HL-60 (cell line): ENCODE results near the gene KCNK7.

Experiments used
- GABPA ChIP-seq: IDR thresholded peaks from 2 replicates; pipeline ENCODE4 v1.6.1; 2012; ENCODE audit warnings: low read depth
- POLR2AphosphoS5 ChIP-seq: IDR thresholded peaks from 2 replicates; pipeline ENCODE4 v1.6.1; 2012; ENCODE audit warnings: low read depth
- SPI1 ChIP-seq: IDR thresholded peaks from 2 replicates; pipeline ENCODE4 v1.6.1; 2012; ENCODE audit warnings: low read depth, mild to moderate bottlenecking, borderline replicate concordance
- TF ChIP-seq, protein P1 (sequence below): IDR thresholded peaks from one replicate; pipeline ENCODE4 v1.5.1; 2011; ENCODE audit warnings: low read length, control low read depth, inconsistent platforms; ENCODE audit not compliant: insufficient read depth
- TF ChIP-seq, protein P2 (sequence below): IDR thresholded peaks from 2 replicates; pipeline ENCODE4 v1.6.1; 2012; ENCODE audit warnings: low read depth; ENCODE audit not compliant: insufficient replicate concordance

DNA sequence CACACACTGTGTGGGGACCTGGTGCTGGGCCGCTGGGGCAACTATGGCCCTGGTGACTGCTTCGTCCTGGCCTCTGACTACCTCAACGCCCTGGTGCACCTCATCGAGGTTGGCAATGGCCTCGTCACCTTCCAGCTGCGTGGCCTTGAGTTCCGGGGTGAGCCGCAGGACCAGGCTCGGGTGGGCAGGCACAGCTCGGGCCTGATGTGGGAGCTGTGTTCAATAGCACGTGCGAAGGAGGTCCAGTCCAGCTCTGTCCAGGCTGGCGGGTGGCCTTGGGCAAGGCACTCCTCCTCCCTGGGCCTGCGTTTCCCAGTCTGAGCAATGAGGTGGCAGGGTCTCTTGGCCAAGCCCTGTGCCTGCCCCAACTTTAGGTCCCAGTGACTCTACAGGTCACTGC is 34.0 kb upstream of the KCNK7 start:
- TF ChIP-seq, protein P1, sequence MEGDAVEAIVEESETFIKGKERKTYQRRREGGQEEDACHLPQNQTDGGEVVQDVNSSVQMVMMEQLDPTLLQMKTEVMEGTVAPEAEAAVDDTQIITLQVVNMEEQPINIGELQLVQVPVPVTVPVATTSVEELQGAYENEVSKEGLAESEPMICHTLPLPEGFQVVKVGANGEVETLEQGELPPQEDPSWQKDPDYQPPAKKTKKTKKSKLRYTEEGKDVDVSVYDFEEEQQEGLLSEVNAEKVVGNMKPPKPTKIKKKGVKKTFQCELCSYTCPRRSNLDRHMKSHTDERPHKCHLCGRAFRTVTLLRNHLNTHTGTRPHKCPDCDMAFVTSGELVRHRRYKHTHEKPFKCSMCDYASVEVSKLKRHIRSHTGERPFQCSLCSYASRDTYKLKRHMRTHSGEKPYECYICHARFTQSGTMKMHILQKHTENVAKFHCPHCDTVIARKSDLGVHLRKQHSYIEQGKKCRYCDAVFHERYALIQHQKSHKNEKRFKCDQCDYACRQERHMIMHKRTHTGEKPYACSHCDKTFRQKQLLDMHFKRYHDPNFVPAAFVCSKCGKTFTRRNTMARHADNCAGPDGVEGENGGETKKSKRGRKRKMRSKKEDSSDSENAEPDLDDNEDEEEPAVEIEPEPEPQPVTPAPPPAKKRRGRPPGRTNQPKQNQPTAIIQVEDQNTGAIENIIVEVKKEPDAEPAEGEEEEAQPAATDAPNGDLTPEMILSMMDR, result no peak
- TF ChIP-seq POLR2AphosphoS5 (no peak), GABPA (no peak), SPI1 (no peak)
- TF ChIP-seq, protein P2, sequence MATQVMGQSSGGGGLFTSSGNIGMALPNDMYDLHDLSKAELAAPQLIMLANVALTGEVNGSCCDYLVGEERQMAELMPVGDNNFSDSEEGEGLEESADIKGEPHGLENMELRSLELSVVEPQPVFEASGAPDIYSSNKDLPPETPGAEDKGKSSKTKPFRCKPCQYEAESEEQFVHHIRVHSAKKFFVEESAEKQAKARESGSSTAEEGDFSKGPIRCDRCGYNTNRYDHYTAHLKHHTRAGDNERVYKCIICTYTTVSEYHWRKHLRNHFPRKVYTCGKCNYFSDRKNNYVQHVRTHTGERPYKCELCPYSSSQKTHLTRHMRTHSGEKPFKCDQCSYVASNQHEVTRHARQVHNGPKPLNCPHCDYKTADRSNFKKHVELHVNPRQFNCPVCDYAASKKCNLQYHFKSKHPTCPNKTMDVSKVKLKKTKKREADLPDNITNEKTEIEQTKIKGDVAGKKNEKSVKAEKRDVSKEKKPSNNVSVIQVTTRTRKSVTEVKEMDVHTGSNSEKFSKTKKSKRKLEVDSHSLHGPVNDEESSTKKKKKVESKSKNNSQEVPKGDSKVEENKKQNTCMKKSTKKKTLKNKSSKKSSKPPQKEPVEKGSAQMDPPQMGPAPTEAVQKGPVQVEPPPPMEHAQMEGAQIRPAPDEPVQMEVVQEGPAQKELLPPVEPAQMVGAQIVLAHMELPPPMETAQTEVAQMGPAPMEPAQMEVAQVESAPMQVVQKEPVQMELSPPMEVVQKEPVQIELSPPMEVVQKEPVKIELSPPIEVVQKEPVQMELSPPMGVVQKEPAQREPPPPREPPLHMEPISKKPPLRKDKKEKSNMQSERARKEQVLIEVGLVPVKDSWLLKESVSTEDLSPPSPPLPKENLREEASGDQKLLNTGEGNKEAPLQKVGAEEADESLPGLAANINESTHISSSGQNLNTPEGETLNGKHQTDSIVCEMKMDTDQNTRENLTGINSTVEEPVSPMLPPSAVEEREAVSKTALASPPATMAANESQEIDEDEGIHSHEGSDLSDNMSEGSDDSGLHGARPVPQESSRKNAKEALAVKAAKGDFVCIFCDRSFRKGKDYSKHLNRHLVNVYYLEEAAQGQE, result no peak
